GM21576 (cell line): Measurements from ENCODE around the gene C2CD4B.

ENCODE experiments used
- ATAC-seq: cut with Tn5 transposase; IDR thresholded peaks from one replicate; pipeline ENCODE4 v1.9.1; 2021; ENCODE audit warnings: mild to moderate bottlenecking, moderate library complexity; ENCODE audit not compliant: unreplicated experiment

C2CD4B gene

DNA sequence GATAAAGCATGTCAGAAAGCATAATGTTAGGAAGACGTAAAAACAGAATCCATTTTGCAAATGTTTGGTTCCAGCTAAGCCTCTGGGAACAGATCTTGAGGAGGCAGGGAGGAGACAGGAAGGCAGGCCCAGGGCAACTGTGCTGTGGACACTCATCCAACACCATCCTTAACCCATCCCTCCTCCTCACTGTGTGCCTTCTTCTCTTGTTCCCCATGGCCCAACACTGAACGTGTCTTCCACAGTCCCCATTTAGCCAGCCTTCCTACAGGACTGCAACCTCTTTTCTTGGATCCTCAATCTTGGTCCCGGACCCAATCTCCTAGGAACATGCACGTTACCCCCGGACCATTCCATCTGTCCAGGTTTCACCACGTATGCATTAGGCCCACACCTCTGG, 15.4 kb downstream of the C2CD4B start:
- no peak for ATAC-seq

DNA sequence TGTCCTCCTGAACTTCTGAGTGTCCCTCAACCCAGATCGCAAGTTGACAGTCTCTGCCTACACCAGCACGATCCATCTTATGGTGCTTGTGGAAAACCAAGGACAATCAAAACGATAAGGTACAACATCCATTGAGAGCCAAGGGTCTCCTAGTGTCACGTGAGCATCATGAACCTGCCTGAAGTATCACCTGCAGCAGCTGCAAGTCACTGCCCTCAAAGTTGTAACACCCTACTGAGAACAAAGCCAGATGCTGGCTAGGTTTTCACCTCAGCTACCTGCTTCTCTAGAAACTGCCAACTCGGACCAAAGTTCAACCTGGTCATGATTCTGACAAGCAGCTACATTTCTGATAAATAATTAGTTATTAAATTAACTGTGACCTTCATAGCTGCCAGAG, 17.5 kb downstream of the C2CD4B start:
- ATAC-seq = no peak

DNA sequence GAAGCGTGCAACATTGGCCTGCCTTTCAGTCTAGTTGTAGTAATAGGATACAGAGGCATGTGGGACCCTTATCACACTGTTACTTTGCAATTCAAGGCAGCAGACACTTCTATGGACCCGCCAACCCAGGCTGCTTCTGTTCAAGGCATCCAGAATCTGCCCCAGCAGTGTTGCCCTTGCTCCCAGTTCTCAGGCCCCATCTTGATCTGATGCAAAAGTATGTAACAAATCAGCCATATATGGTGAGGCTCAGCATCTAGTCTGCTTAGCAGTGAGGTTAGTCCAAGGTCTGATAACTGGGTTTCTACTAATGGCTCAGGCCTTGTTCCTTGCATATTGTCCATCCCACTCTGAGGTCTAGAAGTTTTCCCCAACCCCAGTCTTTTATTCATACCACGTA, 17.9 kb downstream of the C2CD4B start:
- ATAC-seq = no peak

DNA sequence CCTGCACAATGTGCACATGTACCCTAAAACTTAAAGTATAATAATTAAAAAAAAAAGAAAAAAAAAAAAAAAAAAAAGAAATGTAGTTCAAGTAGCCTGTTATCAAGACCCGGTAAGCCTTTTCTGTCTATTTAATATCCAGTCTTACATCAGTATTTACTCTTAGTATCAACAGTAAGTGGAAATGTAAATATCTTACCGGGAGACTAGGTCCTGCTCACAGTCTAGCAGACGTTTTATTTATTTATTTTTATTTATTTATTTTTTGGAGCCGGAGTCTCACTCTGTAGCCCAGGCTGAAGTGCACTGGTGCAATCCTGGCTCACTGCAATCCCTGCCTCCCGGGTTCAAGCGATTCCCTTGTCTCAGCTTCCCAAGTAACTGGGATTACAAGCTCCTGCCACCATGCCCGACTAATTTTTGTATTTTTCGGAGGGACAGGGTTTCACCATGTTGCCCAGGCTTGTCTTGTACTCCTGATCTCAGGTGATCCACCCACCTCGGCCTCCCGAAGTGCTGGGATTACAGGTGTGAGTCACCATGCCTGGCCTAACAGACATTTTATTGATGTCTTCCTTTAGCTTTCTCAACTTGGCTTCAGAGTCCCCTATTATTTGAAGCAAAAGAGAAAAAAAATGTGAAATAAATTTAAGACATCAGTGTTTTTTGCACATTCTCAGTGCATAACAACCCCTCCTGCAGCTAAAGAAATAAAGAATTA, 19.9 kb downstream of the C2CD4B start:
- no peak for ATAC-seq

DNA sequence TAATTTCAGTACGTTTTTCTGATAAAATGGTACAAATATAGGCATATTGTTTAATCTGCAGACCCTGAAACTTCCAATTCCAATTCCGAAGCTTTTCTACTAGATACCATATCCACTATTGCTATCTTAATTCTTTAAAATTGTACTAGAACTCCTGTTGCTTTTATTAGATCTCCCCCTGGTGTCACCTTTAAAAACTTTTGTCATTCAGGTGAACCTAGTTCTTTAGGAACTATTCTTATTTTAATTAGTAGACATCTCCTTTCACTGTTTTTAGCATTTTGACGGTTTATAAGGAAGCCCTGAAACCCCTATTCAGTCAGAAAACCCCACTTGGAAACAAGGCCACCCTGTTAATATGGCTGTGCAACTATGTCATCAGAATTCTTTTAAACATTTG, 22.3 kb downstream of the C2CD4B start:
- ATAC-seq = no peak

DNA sequence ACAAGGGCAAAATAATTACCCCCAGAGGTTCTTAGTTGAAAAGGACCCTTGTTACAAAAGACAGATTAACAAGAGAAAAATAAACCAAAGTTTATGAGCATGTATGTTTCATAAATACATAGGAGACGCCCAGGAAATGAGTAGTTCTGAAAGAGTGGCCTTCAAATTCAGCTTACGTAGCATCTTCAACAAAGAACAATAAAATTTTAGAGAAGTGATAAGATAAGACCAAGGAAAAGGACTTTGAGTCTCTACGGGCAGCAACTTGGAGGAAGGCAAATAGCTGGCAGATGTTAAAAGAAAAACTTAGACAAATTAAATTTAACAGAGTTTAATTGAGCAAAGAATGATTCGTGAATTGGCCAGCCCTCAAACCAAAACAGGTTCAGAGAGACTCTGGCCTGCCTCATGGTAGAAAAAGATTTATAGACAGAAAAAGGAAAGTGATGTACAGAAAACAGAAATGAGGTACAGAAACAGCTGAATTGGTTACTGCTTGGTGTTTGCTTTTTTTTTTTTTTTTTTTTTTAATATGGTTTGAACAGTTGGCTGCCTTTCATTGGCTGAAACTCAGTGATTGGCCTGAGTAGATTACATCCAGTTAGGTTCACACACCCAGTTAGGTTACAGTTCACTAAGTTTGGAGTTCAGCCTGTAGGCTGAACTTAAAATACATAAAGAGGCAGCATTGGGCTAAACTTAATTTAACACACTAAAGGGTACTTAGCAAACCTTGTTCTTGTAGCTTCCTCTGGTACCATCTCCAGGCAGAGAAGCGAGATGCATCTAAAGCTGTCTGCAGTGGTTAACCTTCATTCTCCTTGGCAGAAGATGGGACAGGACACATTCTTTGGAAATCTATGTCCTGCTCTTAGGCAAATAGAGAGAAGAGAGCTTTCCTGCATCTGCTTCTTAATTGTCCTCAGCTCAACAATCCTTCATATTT, 23.2 kb downstream of the C2CD4B start:
- no peak for ATAC-seq

DNA sequence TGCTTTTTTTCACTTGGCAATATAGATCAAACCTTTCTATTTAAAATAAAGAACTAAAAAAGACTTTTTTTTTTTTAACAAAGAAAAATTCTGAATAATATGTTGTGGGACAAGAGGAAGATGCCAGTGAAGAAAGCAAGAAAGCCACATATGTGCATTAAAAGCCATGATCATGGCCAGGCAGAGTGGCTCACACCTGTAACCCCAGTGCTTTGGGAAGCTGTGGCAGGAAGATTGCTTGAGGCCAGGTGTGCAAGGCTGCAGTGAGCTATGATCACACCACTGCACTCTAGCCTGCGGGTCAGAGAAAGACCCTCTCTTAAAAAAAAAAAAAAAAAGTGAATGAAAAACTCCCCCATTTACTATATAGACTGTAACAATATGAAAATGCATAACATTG, 23.9 kb downstream of the C2CD4B start:
- no peak for ATAC-seq

DNA sequence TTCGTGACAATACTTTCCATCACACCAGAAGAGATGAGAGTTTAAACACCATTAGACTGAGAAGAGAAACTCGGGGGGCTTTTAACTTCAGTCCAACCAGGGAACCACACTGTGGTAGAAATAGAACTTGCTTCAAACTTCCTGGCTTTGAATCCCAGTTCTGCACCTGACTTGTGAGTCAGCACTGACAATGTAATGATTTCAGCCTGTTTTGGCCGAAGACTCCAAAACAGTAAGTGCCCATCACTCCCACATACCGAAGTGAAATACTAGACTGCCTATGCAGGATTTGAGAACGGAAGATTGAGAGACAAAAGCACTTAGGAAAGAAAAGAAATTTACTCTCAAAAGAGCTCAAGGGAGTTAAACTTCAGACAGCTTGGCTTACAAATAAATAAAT, 27.0 kb downstream of the C2CD4B start:
- no peak for ATAC-seq

DNA sequence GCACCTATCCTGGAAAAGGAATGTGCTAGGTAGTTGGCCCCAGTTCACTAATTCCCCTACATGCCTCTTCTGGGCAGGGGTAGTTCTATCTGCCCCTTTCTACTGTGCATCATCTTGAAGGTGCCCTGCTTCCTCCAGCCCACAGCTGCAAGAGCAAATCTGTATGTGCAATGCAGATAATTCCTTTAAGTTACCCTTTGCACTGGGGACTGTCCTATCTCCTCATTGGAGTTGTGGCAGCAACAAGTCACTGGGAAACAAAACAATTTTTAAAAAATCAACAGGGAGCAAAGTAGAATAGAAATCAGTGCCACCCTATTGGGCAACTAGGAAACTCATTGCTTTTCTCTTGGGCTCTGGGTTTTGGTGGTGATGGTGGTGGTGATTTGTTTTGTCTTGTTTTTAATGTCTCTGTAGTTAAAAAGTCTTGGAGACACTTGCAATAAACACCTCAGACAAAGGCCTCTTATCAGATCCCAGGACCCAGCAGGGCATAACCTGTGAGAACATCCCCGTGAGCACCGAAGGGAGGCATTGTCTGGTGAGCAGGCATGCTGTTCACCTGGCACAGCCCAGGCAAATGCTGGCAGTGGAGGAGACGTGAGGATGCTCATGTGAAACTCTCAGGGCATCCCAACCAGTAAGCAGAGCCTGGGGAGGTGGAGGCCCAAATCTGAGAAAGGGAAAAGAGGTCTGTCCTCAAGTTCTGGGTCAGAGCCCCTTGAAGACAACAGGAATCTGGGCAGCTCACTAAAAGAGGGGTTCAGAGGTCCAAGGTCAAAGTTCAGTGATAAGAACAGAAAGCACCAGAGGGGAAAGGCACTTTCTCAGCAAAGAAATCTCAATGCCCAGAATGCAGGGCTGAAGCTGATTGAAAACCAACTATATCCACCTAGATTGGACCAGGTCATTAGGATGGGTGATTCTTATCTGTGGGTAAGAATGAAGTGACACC, 27.9 kb downstream of the C2CD4B start:
- no peak for ATAC-seq

DNA sequence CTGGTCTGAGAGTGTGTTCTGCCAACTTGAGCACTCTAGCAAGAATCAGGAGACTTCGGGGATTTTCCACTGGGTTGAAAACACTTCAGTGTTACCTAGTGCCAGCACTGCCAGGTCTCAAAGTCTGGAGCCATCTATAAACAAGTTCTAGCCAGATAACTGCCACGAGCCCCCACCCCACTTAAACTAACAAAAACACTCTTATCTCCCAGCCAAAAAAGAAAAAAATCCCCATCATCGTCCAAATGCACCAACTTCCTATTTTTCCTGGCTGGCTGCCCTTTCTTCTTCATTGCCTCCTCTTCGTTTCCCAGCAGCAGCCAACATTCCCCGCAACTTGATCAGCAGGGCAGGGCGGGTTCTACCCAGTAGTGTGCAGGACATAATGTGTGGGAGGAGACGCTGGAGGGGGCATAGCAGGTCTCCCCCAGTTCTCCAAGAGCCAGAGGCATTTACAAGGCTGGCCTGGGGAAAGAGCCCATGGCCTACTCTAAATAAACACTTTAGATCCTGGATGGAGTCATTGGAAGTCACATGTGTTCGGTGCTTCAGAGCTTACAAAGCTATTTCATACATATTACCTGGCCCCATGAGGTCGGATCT, 29.5 kb downstream of the C2CD4B start:
- no peak for ATAC-seq

DNA sequence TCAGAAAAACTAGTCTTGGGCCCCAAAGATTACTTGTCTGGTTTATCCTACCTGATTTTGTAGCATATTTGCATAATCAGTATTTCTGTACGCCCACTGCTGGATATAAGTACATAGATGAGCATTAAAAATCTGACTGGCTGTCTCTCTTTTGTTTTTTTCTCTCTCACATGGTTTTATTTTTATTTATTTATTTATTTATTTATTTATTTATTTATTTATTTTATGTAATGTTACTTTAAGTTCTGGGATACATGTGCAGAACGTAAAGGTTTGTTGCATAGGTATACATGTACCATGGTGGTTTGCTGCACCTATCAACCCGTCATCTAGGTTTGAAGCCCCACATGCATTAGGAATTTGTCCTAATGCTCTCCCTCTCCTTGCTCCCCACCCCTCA, 31.9 kb downstream of the C2CD4B start:
- no peak for ATAC-seq

DNA sequence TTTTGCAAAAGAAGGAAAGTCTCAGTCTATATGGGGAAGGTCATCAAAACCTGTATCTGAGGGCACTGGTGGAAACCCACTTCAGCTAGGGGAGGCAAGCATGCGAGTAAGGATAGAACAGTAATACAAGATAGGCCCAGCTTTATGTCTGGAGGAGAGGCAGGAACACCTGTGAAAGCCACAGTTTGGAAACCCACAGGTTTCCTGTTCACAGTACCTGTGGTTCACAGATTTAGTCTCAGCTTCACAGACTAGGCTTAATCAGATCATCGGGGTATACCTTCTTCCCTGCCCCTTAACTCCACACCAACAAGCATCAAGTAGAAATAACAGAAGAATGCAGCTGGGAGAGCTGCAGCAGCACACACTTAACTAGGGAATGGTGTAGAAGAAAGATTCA, 36.2 kb downstream of the C2CD4B start:
- no peak for ATAC-seq

DNA sequence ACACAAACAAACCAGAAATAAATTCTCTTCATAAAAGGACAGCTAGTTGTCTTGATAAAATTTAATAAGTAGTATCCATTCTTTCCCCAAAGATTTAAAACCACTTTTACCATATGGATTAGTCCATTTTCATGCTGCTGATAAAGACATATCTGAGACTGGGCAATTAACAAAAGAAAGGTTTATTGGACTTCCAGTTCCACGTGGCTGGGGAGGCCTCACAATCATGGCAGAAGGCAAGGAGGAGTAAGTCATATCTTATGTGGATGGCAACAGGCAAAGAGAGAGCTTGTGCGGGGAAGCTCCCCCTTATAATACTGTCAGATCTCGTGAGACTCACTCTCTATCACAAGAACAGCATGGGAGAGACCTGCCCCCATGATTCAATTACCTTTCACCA, 38.7 kb downstream of the C2CD4B start:
- no peak for ATAC-seq

DNA sequence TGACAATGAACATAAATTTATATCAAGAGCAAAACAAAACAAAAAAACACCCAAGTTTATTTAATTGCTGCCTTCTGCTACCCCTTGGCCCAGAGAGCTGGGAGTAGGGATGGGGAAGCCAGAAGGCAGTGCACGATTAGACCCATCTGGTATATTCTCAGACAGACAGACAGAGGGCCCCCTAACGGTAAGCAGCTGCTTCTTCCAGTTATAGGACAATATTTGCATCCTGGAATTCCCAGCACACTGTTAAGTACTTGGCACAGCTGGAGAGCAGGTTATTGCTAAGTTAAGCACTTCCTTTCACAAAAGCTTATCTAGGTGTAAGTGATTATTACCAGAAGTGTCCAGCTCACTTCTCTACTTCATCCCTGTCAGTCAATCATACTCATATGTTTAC, 39.3 kb downstream of the C2CD4B start:
- no peak for ATAC-seq

DNA sequence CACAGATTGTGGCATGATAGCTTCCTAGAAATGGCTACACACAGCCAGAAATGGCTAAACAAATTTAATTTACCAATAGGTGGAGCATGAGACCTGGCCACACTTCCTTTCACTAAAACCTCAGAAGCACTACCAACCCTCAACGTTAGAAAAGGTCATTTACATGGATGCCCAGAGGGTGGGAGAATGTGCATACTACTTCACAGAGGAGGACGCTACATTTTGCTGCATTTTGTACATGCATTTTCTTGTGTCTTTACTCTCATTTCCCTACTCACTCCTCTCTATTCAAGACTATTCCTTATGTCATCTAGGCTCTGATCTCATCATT, 40.1 kb downstream of the C2CD4B start:
- no peak for ATAC-seq

DNA sequence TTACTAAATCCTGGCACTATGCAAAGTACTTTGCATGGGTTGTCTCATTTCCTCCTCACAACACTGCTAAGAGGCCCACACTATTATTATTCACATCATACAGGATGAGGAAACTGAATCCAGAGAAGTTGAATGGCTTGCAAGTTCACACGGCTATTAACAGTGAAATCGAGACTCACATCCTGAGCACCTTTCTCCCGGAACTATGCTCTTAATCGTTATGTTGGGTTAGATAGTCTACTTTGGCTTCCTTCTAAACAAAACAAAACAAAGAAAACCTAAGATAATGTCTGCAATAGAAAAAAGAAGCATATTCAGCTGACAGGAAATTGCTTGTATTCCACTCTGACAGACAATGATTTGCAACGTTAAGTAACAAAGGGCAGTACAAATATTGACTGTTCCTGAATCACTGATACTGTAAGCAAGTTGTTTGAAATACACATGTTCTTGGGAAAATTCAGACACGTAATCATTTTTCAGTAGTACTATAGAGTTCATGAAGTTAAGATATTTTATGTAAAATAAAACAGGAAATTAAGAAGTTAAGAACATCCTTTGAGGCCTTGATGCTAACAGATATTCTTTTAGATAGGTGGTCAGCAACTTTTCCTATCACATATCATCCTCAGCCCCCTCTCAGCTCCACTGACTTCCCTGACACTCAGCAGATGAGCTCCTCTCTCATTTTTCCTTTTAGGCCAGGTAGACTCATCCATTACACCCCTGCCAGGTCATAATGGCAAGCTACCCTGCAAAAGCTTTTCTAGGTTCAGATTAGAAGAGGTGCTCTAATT, 40.7 kb downstream of the C2CD4B start:
- ATAC-seq = no peak

DNA sequence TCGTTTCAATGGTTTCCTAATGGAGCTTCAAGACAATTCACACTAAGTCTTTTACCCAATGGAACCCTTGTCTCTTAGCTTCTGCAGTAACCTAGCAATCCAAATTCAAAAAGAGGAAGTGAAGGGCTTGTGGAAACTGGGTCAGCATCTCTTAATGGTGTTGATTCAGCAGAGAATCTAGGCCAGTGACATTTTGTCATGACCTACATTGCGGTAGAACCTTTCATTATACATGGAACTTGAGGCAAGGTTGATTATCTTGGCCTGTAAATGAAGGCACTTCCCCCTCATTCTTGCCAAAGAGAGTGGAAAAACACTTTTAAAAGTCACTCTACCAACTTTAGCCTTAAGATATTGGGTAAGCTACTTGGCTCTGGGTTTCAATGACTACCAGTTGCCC, 42.8 kb downstream of the C2CD4B start:
- no peak for ATAC-seq

DNA sequence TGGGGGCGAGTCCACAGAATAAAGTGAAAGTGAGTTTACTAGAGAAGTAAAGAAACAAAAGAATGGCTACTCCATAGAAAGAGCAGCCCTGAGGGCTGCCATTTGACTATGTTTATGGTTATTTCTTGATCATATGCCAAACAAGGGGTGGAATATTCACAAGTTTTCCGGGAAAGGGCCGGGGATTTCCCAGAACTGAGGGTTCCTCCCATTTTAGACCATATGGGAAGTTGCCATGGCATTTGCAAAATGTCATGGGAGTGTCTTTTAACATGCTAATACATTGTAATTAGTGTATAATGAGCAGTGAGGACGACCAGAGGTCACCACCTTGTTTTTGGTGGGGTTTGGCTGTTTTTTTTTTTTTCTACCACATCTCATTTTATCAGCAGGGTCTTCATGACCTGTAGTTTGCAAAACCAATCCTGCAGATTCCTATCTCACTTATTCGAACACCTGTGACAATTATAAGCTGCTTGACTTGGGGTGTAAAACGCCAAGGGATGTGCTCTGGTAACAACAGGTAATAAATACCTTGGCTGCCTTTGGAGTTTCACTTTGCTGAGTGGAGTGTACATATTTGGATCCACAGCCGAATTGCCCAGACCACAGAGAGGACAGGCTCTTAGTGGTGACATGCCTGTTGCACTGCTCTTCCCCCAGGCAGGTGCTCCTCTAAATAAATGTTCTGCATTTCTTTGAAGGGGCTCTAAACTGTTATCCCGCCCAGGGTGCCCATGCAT, 43.6 kb downstream of the C2CD4B start:
- ATAC-seq = no peak

DNA sequence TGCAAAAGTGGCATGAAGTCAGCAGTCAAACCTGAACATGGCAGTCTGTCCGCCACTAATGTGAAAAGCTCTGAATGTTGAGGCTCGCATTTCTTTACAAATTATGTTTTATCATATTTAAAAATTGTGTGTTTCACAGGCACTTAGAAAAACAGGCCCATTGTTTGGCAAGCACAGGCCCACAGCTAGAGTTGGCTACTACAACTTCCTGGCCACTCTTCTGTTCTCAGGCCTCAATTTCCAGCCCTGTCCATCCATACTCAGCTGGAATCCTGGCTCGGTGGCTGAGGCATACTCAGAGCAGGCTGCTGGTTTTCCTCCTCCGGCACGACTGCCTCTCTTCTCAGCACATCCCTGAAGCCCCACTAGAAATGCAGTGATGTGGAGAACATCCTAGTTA, 44.3 kb downstream of the C2CD4B start:
- no peak for ATAC-seq
